A549 (cell line): Measurements from ENCODE around the gene STYXL1.

Experiments used
- CBX8 ChIP-seq: fragments of 200-600 bp; sonication (generic); IDR thresholded peaks from 2 replicates; pipeline ENCODE4 v1.6.1; 2016
- HDAC2 ChIP-seq: fragments of 200-600 bp; sonication (generic); IDR thresholded peaks from 2 replicates; pipeline ENCODE4 v1.6.1; 2016
- JUN ChIP-seq, 2 experiments: fragments of >200 bp; sonication (Bioruptor Twin); formaldehyde crosslinking; IDR thresholded peaks; 2 replicates in 1 of 2; 3 replicates in 1 of 2; pipeline ENCODE4 v1.6.1; 2016 to 2017

DNA sequence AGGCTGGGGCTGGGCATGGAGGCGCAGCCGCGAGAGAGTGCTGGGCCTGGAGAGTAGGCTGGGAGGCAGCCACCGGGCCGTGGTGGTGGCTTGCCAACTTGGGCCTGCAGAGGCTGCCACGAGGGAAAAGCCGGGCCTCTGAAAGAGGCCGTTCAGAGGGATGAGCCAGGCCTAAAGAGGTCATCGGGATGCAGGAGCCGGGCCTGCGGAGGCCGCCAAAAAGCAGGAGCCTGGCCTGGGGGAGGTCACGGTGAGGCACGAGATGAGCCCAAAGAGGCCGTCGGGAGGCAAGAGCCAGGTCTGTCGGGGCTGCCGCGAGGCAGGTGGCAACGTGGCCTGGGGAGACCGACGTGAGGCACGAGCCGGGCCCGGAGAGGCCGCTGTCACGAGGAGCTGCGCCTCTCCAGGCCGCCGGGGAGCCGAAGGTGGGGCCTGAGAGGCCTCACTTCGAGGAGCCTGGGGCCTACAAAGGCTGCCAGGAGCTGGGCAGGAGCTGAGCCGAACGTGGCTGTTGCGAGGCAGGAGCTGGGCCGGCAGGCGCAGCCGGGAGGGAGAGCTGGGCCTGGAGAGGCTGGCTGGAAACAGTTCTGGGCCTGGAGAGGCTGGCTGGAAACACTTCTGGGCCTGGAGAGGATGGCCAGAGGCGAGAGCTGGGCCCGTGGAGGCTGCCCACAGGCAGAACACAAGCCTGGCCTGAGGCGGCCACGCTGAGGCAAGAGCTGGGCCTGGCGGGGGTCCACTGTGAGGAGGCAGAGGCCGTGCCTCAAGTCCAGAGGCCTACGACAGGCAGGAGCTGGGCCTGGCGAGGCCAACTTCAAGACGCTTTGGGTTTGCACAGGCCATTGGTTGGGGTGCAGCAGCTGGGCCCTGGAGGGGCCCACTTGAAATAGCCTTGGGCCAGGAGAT lies 24.7 kb upstream of the STYXL1 start:
- TF ChIP-seq CBX8 (no peak), JUN (IDR thresholded peaks at IDR 0.05) (no peak), HDAC2 (no peak)
